GM19468 (cell line): ENCODE measurements around the gene RAMP1.

Experiments
- ATAC-seq: cut with Tn5 transposase; IDR thresholded peaks from one replicate; pipeline ENCODE4 v1.9.1; 2021; ENCODE audit warnings: mild to moderate bottlenecking, moderate library complexity, moderate number of reproducible peaks; ENCODE audit not compliant: unreplicated experiment; ENCODE audit errors: extremely low read depth

RAMP1 gene

DNA sequence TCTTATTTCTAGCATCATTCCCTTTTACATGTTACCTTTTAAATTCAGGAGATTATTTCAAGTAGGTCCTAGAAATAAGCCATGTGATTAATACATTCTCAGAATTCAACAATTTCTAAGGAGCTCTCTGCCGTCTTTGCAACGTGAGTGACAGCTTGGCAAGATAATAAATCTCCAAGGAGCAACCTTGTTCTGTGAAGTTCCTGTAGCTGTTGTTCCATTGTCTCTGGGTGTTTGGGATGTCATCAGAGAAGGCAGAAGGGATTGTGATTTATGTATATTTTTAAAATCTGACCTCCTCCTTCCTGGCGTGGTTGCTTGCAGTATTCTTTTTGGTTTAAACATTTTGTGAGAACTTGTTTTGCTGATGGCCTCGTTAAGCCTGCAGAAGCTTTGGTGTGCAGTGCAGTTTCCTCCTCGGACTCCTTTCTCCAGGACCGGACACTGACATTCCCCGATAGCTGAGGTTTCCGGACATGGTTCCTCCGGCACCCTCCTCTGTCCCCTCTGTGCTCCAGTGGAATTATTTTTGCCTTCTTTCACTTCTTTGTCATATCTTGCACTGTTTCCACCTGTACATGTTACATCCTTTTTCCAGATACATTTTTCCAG, 33.7 kb downstream of the RAMP1 start:
- ATAC-seq: no peak

- ATAC-seq: no peak
Observed at GRCh38 chr2:237894396-237894979, 35.1 kb downstream of the RAMP1 start.

- ATAC-seq: no peak
Observed at GRCh38 chr2:237894986-237895543, 35.6 kb downstream of the RAMP1 start.

- no peak for ATAC-seq
Observed at GRCh38 chr2:237895544-237896506, 36.4 kb downstream of the RAMP1 start.

GRCh38 chr2:237896507-237896892, 37.1 kb downstream of the RAMP1 start:
- no peak for ATAC-seq

DNA sequence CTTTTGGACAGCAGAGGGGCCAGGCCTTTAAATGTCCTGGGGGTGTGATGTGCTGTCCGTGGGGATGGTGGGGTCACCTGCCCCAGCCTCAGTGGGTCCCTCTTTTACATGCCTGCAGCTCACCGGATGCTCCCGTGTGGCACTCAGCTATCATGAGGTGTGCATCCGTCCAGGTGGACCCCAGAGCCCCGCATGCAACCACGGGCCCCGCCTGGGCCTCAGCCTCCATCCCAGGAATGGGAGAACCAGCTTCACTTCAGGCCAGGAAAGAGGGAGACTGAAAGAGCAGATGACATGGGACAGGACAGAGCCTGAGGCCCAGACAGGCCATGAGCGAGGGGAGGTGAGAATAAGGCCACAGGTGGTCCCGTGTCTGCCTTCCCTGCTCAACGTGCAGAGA, 37.5 kb downstream of the RAMP1 start:
- ATAC-seq: no peak

DNA sequence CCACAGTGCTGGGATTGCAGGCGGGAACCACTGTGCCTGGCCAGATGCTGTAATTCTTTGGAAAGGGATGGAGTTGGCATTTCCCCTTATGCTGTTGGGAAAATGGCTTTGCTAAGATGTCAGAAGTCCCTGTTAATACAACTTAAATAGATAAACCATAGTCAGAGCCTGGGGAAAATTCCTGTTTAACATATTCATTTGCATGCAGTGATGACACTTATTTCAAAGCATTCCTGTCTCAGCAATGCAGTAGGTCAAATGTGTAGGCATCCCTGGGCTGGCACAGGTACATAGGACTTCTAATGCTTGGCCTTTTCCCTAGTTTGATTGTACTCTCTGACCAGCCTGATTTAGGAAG, 38.6 kb downstream of the RAMP1 start:
- ATAC-seq: no peak

DNA sequence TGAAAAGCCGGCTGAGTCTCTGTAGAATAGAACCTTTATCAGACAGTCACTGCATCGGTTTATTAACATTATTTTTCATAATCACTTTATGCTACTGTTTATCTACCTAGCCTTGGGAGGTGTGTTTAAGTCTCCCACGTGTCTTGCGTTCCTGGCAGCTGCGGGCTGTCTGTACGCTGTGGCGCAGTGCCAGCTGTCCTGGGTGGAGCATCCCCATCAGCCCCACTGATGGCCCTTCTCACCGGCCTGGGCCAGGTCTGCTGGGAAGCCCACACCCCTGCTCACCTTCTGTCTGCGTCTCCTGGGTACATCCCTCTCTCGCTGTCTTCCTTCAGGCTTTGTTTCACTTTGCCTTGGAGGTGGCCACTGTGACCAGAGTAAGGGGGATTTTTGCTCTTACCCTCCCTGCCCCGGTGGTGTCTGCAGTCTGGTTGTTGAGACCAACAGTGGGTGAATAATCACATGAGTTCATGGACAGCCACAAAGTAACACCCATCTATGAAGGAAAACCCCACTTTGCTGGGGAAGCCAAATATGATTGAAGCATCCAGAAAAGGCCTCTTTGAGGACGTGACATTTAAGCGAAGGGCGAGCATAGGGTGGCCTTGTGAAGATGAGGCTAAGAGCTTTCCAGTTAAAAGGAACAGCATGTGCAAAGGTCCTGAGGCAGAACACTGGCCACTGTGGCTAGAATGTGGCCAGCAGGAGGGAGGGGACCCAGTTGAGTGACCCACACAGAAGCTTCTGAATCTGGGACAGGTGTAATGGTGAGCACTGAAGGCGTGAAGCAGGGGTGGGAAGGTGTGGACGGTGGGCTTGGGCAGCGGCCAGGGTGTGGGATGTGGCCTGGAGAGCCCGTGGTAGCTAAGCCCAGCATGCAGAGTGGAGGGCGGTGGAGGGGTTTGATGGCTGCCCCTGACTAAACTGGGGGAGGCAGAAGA, 41.7 kb downstream of the RAMP1 start:
- no peak for ATAC-seq

GRCh38 chr2:237901932-237902850, 42.8 kb downstream of the RAMP1 start:
- ATAC-seq: no peak

DNA sequence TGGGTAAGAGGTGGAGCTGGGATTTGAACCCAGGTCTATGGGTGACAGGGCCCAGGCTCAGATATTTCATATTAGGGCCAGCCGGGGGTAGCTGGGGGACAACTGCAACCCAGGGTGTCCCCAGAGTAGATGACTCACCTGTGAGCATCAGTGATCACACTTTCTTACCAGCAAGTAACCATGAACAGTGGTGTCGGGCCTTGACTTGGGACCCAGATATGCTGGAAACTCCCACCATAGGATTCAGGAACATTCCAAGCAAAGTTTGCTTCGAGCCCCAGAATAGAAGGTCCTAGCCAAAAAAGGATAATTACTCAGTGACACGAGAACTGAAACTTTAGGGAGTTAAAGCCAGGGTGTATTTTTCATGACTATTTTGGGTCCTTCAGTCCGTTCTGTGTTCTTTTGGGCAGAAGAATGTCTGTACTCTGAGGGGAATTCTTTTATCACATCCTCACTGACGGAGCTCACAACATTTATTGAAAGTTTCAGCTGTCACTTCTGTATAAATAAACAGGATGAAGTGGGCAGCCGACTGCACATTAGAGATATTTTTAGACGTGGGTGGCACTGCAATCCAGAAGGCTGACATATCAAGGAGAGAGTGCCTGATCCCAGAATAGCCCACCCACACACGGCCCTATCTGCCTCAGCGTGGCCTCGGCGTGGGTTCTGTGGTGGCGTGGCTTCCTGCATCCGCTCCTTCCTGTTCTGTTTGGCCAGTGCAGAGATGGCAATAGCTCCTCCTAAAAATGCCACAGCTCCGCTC, 45.6 kb downstream of the RAMP1 start:
- ATAC-seq: no peak

DNA sequence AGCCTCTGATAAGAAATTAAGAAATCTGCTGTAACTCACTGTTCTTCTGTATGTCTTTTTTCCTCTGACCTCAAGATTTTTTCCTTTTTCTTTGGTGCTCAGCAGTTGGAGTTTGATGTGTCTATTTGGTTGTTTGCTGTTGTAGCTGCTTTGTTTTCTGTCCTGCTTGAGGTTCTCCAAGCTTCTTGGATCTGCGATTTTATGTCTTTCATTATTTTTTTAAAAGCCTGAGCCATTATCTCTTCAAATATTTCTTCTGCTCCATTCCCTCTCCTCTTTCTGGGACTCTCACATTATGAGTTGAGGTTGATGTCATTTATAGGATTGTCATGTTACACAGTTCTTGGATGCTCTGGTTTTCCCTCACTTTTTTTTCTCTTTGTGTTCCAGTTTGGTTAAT, 47.7 kb downstream of the RAMP1 start:
- no peak for ATAC-seq

DNA sequence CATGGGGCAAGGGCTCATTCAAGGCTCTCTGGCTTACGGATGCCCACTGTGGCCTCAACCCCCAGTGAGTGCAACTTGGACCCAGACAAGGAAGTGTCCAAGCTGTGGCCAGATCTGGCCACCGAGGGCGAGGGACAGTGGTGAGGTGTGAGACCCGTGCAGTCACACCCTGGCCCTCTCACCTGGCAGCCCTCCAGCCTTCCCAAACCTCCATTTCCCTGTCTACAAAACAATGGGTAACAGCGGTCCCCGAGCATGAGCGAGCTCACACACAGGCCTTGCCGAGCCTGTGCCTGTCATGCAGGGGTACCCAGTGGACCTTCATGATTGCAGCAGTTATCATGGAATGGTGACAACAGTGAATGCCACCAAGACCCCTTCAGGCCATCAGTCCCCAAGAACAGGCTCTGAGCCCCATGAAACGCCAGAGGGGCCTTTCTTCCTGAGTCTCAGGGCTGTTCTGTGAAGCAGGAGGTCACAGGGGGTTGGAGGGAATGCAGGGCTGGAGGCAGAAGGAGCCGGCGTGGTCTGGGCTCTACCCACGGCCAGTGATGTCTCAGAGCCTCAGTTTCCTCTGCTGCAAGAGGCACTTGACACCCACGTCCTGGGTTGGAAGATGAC, 49.8 kb downstream of the RAMP1 start:
- ATAC-seq: no peak

DNA sequence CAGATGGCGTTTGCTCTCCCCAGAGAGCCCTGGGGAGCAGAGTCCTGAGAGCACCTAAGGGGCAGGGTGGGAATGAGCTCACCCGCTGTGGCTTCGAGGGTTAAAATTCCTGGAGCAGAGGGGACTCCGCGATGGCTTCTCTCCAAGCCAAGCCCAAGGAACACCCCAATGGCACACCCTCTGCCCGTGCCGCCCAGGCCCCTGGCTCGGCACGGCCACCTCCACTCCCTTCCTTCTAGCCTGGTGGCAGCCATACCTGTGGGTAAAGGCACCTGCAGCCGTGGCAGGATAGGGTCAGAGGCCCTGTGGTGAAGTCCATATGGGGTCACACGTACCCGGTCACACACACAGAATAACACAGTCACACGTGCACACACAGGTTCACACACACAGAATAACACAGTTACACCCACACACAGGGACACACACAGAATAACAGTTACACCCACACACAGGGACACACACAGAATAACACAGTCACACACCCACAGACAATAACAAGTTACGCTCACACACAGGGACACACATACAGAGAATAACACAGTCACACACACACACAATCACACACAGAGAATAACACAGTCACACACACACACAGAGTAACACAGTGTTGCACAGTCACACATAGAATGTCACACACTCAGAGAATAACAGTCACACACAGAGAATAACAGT, 50.5 kb downstream of the RAMP1 start:
- no peak for ATAC-seq

GRCh38 chr2:237910576-237911362, 51.3 kb downstream of the RAMP1 start:
- ATAC-seq: no peak

GRCh38 chr2:237911363-237912017, 52.1 kb downstream of the RAMP1 start:
- no peak for ATAC-seq
